Esophagus squamous epithelium (tissue), 5 donors: ENCODE measurements around the gene DLGAP1. TPM values are rescaled to one million over a fixed set of nuclear protein-coding genes. Genes with fewer than 3 reads are reported as not detected.

Experiments
- DNase-seq: peaks from one replicate; lab custom pipeline; 2025; lab: John Stamatoyannopoulos, UW
- H3K27ac ChIP-seq, 4 donors: fragments of 200-600 bp; sonication (generic); one replicate each; pipeline ENCODE4 v1.5.1; 2016 to 2019; ENCODE audit warnings: mild to moderate bottlenecking in 1 of 4
- H3K27me3 ChIP-seq, 4 donors: fragments of 200-600 bp; sonication (generic); 1 replicate in 3 of 4; 2 replicates in 1 of 4; pipeline versions ENCODE4 v1.5.1 to v1.6.0; 2017 to 2021; ENCODE audit warnings: antibody characterized with exemption in 1 of 4
- H3K36me3 ChIP-seq, 3 donors: fragments of 200-600 bp; sonication (generic); one replicate each; pipeline ENCODE4 v1.5.1; 2016 to 2019
- H3K4me1 ChIP-seq, 3 donors: fragments of 200-600 bp; sonication (generic); one replicate each; pipeline ENCODE4 v1.5.1; 2017 to 2019
- H3K4me3 ChIP-seq, 4 donors: fragments of 200-600 bp; sonication (generic); 1 replicate in 3 of 4; 2 replicates in 1 of 4; pipeline ENCODE4 v1.5.1; 2016 to 2019; ENCODE audit warnings: mild to moderate bottlenecking in 2 of 4, moderate library complexity in 1 of 4
- H3K9me3 ChIP-seq, 3 donors: fragments of 200-600 bp; sonication (generic); one replicate each; pipeline ENCODE4 v1.5.1; 2016 to 2019
- CTCF ChIP-seq, 6 experiments: fragments of 450-650 bp in 4 of 6; fragments of 200-600 bp in 2 of 6; sonication (generic) in 2 of 6; IDR thresholded peaks; one replicate each; pipeline ENCODE4 v1.5.1; 2016 to 2019; ENCODE audit warnings: antibody characterized with exemption in 6 of 6, mild to moderate bottlenecking in 4 of 6, moderate library complexity in 4 of 6
- POLR2A ChIP-seq, 4 donors: fragments of 450-650 bp; IDR thresholded peaks; one replicate each; pipeline ENCODE4 v1.6.1; 2017; ENCODE audit warnings: antibody characterized with exemption in 4 of 4, mild to moderate bottlenecking in 4 of 4, moderate library complexity in 3 of 4
- WGBS, 2 donors: methylation state at CpG; one replicate each; pipeline ENCODE4 v1.1.5; 2018; 5-methylcytosine and 5-hydroxymethylcytosine counted together
- intact Hi-C: fragments of 100-400 bp; cut with DNase I; formaldehyde crosslinking; loops from one replicate; pipeline ENCODE4 v1.15.0; 2022
- total RNA-seq, 4 donors: library from RNA; depleted of rRNA; stranded (reverse); fragments of >200 nt; gene quantifications; one replicate each; pipeline ENCODE4 v1.1.0, GENCODE V29; 2016
- donor health status: DM: yes; HTN: yes; CAD: no.

DLGAP1 gene
- total RNA-seq, 4 donors from 2014 or later: 0.09 to 1.5 (median 0.52) TPM

GRCh38 chr18:3655254-3656050, 799.7 kb downstream of the DLGAP1 start:
- H3K27me3 ChIP-seq: no peaks in the 10 kb centered on the region
- H3K36me3 ChIP-seq: no peaks in the 10 kb centered on the region
- H3K4me1 ChIP-seq: peaks cover 0 to 17% (median 10%) of the 10 kb centered on the region in 3 donors
- no peak for DNase-seq
- H3K27ac ChIP-seq: no peak overlapping the region
- TF ChIP-seq CTCF (IDR thresholded peaks at IDR 0.05): no peak
- TF ChIP-seq POLR2A (IDR thresholded peaks at IDR 0.05): no peak
- no peaks in the 10 kb centered on the region for H3K9me3 ChIP-seq
- H3K4me3 ChIP-seq: no peak overlapping the region
- WGBS, 2 donors: 79 to 88% methylated on average over 10 to 15 of the region's 15 CpGs
- intact Hi-C loops: no loop called here

DNA sequence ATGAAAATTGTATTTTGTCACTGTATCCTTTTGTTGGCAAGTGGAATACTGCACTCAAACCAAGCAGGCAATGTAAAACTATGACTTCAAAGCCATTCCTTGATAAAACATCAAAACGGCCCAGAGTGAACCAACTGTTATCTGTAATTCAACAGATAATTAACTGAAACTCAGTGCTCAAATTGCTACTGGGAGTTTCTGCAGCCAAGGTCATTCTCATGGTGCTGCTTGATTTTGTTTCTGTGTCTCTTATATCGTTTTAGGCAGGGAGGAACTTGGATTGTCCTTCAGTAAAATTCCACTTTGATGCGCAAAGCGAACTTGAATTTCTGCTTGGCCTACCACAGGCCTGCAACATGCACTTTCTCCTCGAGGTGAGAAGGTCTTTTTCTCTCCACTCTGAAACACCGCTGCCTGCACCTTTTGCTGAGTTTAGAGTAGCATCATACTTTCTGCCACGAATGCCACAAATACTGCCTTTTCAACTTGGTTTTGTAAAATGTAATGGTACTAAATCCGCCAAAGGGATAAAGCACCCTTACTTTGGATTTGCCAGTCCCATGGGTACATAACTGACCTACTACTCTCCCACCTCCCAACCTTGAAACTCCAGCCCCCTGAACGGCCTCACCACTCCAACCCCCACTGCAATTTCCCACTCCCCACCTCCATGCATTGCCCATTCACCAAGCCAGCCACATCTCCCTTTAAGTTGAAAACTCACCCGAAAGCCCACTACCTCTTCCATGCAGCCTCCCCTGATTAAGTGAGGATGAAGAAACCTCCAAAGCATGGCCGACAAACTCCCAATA, 800.5 kb downstream of the DLGAP1 start:
- Histone ChIP-seq H3K4me3 (no peak overlapping the region), H3K36me3 (no peaks in the 10 kb centered on the region), H3K27me3 (no peaks in the 10 kb centered on the region), H3K9me3 (no peaks in the 10 kb centered on the region), H3K27ac (no peak overlapping the region), H3K4me1 (peaks cover 0 to 25% (median 10%) of the 10 kb centered on the region in 3 donors)
- TF ChIP-seq POLR2A (IDR thresholded peaks at IDR 0.05): no peak
- TF ChIP-seq CTCF (IDR thresholded peaks at IDR 0.05): no peak
- no peak for DNase-seq
- 84 to 87% methylated on average over 9 to 11 of the region's 11 CpGs for WGBS, 2 donors
- intact Hi-C loops: no loop called here

GRCh38 chr18:3653851-3654441, 801.2 kb downstream of the DLGAP1 start:
- H3K4me3 ChIP-seq: no peak overlapping the region
- TF ChIP-seq POLR2A (IDR thresholded peaks at IDR 0.05) (no peak), CTCF (IDR thresholded peaks at IDR 0.05) (no peak)
- H3K27ac ChIP-seq: peak overlapping the region in 1 of 4 donors; percentile 73
- intact Hi-C loops: no loop called here
- no peaks in the 10 kb centered on the region for H3K36me3 ChIP-seq
- no peak for DNase-seq
- H3K9me3 ChIP-seq: no peaks in the 10 kb centered on the region
- peaks cover 0 to 28% (median 10%) of the 10 kb centered on the region in 3 donors for H3K4me1 ChIP-seq
- WGBS, 2 donors: 84 to 89% methylated on average over 11 to 12 of the region's 12 CpGs
- no peaks in the 10 kb centered on the region for H3K27me3 ChIP-seq

GRCh38 chr18:3653263-3653850, 801.8 kb downstream of the DLGAP1 start:
- no peaks in the 10 kb centered on the region for H3K36me3 ChIP-seq
- TF ChIP-seq POLR2A (IDR thresholded peaks at IDR 0.05) (no peak), CTCF (IDR thresholded peaks at IDR 0.05) (no peak)
- peaks cover 0 to 28% (median 10%) of the 10 kb centered on the region in 3 donors for H3K4me1 ChIP-seq
- DNase-seq: no peak
- H3K27ac ChIP-seq: peak overlapping the region; percentile 35 to 74 (median 62)
- no peaks in the 10 kb centered on the region for H3K9me3 ChIP-seq
- WGBS, 2 donors: 84 to 85% methylated on average over 5 of the region's 5 CpGs
- no peak overlapping the region for H3K4me3 ChIP-seq
- H3K27me3 ChIP-seq: no peaks in the 10 kb centered on the region
- intact Hi-C loops: no loop called here
